AG04450 (cell line): Measurements from ENCODE around the gene CPHXL2. TPM values are rescaled to one million over a fixed set of nuclear protein-coding genes. Genes with fewer than 3 reads are reported as not detected.

Experiments used
- CTCF ChIA-PET: fragments of 300-600, 350-600 bp; formaldehyde crosslinking; extraction: SDS; loops from one replicate; lab custom pipeline; 2022; ENCODE audit warnings: antibody characterized with exemption, inconsistent platforms; lab: Charles Lee
- POLR2A ChIA-PET: fragments of 350-600 bp; formaldehyde crosslinking; extraction: SDS; loops from one replicate; lab custom pipeline; 2021; ENCODE audit warnings: antibody characterized with exemption, inconsistent platforms; lab: Yijun Ruan, JAX
- DNase-seq: peaks from one replicate; pipeline ENCODE4 v3.0.0-alpha.2; 2011; ENCODE audit warnings: low read depth, low spot score
- H3K27ac ChIP-seq: one replicate; pipeline ENCODE4 v1.5.1; 2012; ENCODE audit warnings: low read depth, low read length, control low read depth
- H3K27me3 ChIP-seq: one replicate; pipeline ENCODE4 v1.6.0; 2012; ENCODE audit warnings: low read length; ENCODE audit not compliant: control insufficient read depth, insufficient read depth
- H3K4me3 ChIP-seq: 2 replicates; pipeline ENCODE4 v1.5.1; 2011; ENCODE audit warnings: mild to moderate bottlenecking, low read depth, low read length, control low read depth
- H3K9me3 ChIP-seq: 2 replicates; pipeline ENCODE4 v1.5.1; 2012; ENCODE audit warnings: low read length; ENCODE audit not compliant: control insufficient read depth, insufficient read depth
- polyA plus RNA-seq: library from polyadenylated mRNA; depleted of rRNA; stranded (reverse); fragments of >200 nt; gene quantifications from 2 replicates; pipeline ENCODE4 v1.2.3, GENCODE V29; 2011
- TF ChIP-seq, protein P1 (sequence below): IDR thresholded peaks from 2 replicates; pipeline ENCODE4 v1.5.1; 2011; ENCODE audit warnings: low read depth, low read length, control low read depth, inconsistent platforms

Gene CPHXL2
- polyA plus RNA-seq, 1 experiment, result not detected

DNA sequence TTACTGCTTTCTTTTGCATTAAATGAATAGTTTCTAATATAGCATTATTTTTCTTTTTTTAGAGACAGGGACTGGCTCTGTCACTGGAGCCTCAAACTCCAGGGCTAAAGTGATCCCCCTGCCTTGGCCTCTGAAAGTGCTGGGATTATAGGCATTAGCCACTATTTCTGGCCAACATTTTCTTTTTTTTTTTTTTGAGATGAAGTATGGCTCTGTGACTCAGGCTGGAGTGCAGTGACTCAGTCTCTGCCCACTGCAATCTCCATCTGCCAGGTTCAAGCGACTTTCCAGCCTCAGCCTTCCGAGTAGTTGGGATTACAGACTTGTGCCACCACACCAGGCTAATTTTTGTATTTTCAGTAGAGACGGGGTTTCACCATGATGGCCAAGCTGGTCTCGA is 26.5 kb upstream of the CPHXL2 start:
- TF ChIP-seq, protein P1, sequence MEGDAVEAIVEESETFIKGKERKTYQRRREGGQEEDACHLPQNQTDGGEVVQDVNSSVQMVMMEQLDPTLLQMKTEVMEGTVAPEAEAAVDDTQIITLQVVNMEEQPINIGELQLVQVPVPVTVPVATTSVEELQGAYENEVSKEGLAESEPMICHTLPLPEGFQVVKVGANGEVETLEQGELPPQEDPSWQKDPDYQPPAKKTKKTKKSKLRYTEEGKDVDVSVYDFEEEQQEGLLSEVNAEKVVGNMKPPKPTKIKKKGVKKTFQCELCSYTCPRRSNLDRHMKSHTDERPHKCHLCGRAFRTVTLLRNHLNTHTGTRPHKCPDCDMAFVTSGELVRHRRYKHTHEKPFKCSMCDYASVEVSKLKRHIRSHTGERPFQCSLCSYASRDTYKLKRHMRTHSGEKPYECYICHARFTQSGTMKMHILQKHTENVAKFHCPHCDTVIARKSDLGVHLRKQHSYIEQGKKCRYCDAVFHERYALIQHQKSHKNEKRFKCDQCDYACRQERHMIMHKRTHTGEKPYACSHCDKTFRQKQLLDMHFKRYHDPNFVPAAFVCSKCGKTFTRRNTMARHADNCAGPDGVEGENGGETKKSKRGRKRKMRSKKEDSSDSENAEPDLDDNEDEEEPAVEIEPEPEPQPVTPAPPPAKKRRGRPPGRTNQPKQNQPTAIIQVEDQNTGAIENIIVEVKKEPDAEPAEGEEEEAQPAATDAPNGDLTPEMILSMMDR, result no peak
- no peak overlapping the region for H3K4me3 ChIP-seq
- H3K27me3 ChIP-seq, result no peaks in the 10 kb centered on the region
- no peak for DNase-seq
- ChIA-PET CTCF (no interaction called here), POLR2A (no interaction called here)
- no peak overlapping the region for H3K27ac ChIP-seq
- no peaks in the 10 kb centered on the region for H3K9me3 ChIP-seq

DNA sequence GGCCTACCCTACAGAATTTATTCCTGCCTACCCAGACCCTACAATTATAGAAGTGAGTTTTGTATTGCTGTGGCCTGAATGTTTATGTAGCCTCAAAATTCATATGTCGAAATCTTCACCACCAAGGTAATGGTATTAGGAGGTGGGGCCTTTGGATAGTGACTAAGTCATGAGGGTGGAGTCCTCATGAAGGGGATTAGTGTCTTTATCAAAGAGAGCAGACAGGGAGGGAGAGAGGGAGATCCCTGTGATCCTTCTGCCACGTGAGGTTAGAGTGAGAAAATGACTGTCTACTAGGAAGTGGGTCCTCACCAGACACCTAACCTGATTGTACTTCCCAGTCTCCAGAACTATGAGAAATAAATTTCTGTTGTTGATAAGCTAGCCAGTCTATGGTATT is 25.4 kb upstream of the CPHXL2 start:
- CTCF ChIA-PET, result no interaction called here
- no peaks in the 10 kb centered on the region for H3K27me3 ChIP-seq
- TF ChIP-seq, protein P1, result no peak
- POLR2A ChIA-PET, result no interaction called here
- no peak for DNase-seq
- H3K9me3 ChIP-seq, result no peaks in the 10 kb centered on the region
- no peak overlapping the region for H3K27ac ChIP-seq
- H3K4me3 ChIP-seq, result no peak overlapping the region

DNA sequence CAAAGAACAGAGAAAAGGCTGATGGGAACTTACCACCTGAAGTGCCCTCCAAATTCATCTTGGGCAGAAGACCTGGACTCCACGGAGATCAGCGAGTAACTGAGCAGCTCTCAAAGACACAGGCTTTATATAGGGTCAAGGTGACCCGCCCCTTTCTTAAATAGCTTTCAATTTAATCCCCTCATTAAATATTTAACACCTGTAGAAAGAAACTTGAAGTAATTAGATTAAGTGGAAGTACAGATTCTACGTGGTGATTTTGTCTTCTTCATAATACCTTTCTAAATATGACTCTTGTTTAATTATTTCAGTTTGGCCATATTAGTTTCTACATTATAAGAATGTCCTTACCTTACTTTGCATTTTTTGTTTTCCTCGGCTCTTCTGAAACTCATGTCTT is 24.6 kb upstream of the CPHXL2 start, which contains the start of gene DUXB:
TSS of gene DUXB (minus strand) at position 101 of the 400 bp plus-strand sequence. CDS start at position 58, 43 bp downstream.
- no peak for DNase-seq
- ChIA-PET POLR2A (no interaction called here), CTCF (no interaction called here)
- Histone ChIP-seq H3K4me3 (no peak within 1 kb of the TSS), H3K27ac (no peak within 1 kb of the TSS), H3K27me3 (no peaks in the 10 kb centered on the region), H3K9me3 (no peaks in the 10 kb centered on the region)
- TF ChIP-seq, protein P1, result no peak

DNA sequence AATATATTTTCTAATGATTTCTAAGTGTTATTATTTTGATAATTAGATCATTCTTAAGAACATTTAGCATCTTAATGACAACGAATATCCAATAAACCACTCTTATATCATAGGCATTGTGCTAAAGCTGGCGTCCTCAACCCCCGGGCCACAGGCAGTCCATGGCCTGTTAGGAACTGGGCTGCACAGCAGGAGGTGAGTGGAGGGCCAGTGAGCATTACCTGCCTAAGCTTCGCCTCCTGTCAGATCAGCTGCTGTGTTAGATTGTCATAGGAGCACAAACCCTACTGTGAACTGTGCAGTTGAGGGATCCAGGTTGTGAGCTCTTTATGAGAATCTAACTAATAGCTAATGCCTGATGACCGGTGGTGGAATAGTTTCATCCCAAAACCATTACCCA is 20.8 kb upstream of the CPHXL2 start:
- TF ChIP-seq, protein P1, result no peak
- DNase-seq, result no peak
- H3K27ac ChIP-seq, result no peak overlapping the region
- ChIA-PET CTCF (no interaction called here), POLR2A (no interaction called here)
- no peak overlapping the region for H3K4me3 ChIP-seq
- H3K9me3 ChIP-seq, result no peaks in the 10 kb centered on the region
- no peaks in the 10 kb centered on the region for H3K27me3 ChIP-seq

DNA sequence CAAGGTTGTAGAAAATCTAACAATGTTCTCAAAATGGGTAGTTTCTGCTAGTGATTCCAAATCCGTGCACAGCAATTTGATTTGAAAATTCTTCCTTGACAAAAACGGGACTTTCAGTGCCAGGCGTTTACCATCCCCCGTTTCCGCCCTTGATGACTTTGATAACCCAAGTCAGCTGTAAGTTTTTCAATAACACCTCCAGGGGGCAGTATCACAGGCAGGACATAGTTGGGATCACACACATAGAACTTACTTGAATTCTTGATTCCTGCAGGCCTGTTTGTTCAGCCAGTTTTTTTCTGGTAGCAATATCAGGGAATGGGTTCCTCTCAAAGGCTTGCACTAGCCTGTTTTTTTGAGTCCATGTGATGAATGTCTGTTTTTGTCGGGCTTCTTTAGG is 18.9 kb upstream of the CPHXL2 start:
- H3K4me3 ChIP-seq, result no peak overlapping the region
- no peaks in the 10 kb centered on the region for H3K9me3 ChIP-seq
- no peak for DNase-seq
- TF ChIP-seq, protein P1, result no peak
- H3K27me3 ChIP-seq, result no peaks in the 10 kb centered on the region
- ChIA-PET CTCF (interaction anchor here (1.6 kb wide), 1 partner anchor 11 kb away, joined by 4 read pairs; no protein-coding TSS in a partner anchor), POLR2A (no interaction called here)
- no peak overlapping the region for H3K27ac ChIP-seq
